IMR-90 (cell line): ENCODE measurements around the gene MPP2. TPM values are rescaled to one million over a fixed set of nuclear protein-coding genes. Genes with fewer than 3 reads are reported as not detected.

Source experiments
- ATAC-seq: fragments of 200-7000 bp; cut with Tn5 transposase; 2 replicates; pipeline ENCODE4 v1.9.1; 2020; ENCODE audit warnings: low read depth, mild to moderate bottlenecking, moderate library complexity
- BruUV-seq: library from RNA; stranded (reverse); fragments of 400-500 nt; replicated peaks from 2 replicates; lab custom pipeline; 2021; lab: Mats Ljungman, UMichigan
- CTCF ChIA-PET: fragments of 300-600 bp; formaldehyde crosslinking; extraction: SDS; loops from one replicate; lab custom pipeline; 2021; ENCODE audit warnings: antibody characterized with exemption; lab: Yijun Ruan, JAX
- POLR2A ChIA-PET: fragments of 300-600 bp; sonication (Branson Sonifier 250); formaldehyde crosslinking; loops from one replicate; lab custom pipeline; 2022; ENCODE audit warnings: antibody characterized with exemption; ENCODE audit not compliant: unreplicated experiment; lab: Charles Lee
- DNase-seq: peaks from one replicate; pipeline ENCODE4 v3.0.0; 2013
- H2AFZ ChIP-seq: replicated peaks from 2 replicates; pipeline ENCODE3; 2013; ENCODE audit warnings: low read length, mild to moderate bottlenecking; ENCODE audit not compliant: poor library complexity
- H2AK5ac ChIP-seq: 2 replicates; pipeline ENCODE4 v1.6.1; 2013; ENCODE audit warnings: low read depth, low read length, inconsistent platforms
- H2AK9ac ChIP-seq: replicated peaks from 2 replicates; pipeline ENCODE3; 2013; ENCODE audit warnings: mild to moderate bottlenecking, low read depth, low read length, moderate library complexity; ENCODE audit not compliant: poor library complexity
- H2BK120ac ChIP-seq: 2 replicates; pipeline ENCODE4 v1.6.1; 2013; ENCODE audit warnings: low read depth, low read length, inconsistent platforms
- H2BK15ac ChIP-seq: 3 replicates; pipeline ENCODE4 v1.6.1; 2013; ENCODE audit warnings: low read depth, low read length, inconsistent platforms
- H2BK20ac ChIP-seq: 2 replicates; pipeline ENCODE4 v1.6.1; 2013; ENCODE audit warnings: low read depth, mild to moderate bottlenecking, inconsistent platforms, low read length, moderate library complexity
- H2BK5ac ChIP-seq: 2 replicates; pipeline ENCODE4 v1.6.1; 2013; ENCODE audit warnings: mild to moderate bottlenecking, low read depth, low read length, inconsistent platforms; ENCODE audit not compliant: poor library complexity, severe bottlenecking
- H3K14ac ChIP-seq: replicated peaks from 2 replicates; pipeline ENCODE4 v1.6.1; 2013; ENCODE audit warnings: low read depth, low read length, inconsistent platforms
- H3K18ac ChIP-seq: 2 replicates; pipeline ENCODE4 v1.6.1; 2013; ENCODE audit warnings: low read depth, low read length, control low read depth
- H3K23ac ChIP-seq: 2 replicates; pipeline ENCODE4 v1.6.1; 2013; ENCODE audit warnings: low read depth, low read length, inconsistent platforms
- H3K27ac ChIP-seq: 2 replicates; pipeline ENCODE4 v1.5.1; 2013; ENCODE audit warnings: mild to moderate bottlenecking, control low read depth, low read length; ENCODE audit not compliant: insufficient read depth
- H3K27me3 ChIP-seq: 2 replicates; pipeline ENCODE4 v1.6.1; 2013; ENCODE audit warnings: low read length; ENCODE audit not compliant: control insufficient read depth, insufficient read depth
- H3K36me3 ChIP-seq: 2 replicates; pipeline ENCODE4 v1.6.1; 2013; ENCODE audit warnings: low read length, mixed read lengths; ENCODE audit not compliant: control insufficient read depth, insufficient read depth
- H3K4ac ChIP-seq: 2 replicates; pipeline ENCODE4 v1.6.1; 2013; ENCODE audit warnings: low read depth, low read length, inconsistent platforms
- H3K4me1 ChIP-seq: 2 replicates; pipeline ENCODE4 v1.6.1; 2013; ENCODE audit warnings: low read length, mixed read lengths; ENCODE audit not compliant: control insufficient read depth, insufficient read depth
- H3K4me2 ChIP-seq: 2 replicates; pipeline ENCODE4 v1.6.1; 2013; ENCODE audit warnings: low read depth, mild to moderate bottlenecking, control low read depth, low read length, moderate library complexity
- H3K4me3 ChIP-seq: 2 replicates; pipeline ENCODE4 v1.5.1; 2013; ENCODE audit warnings: low read depth, mild to moderate bottlenecking, control low read depth, low read length, moderate library complexity; ENCODE audit not compliant: insufficient read depth
- H3K56ac ChIP-seq: 2 replicates; pipeline ENCODE4 v1.6.1; 2013; ENCODE audit warnings: low read length, inconsistent platforms; ENCODE audit not compliant: insufficient read depth; ENCODE audit errors: extremely low read depth
- H3K79me1 ChIP-seq, 2 experiments: 2 replicates each; pipeline ENCODE4 v1.6.1; 2013; ENCODE audit warnings: low read length in 2 of 2, inconsistent platforms in 1 of 2, low read depth in 1 of 2
- H3K9ac ChIP-seq: 2 replicates; pipeline ENCODE4 v1.6.1; 2013; ENCODE audit warnings: low read depth, low read length, control low read depth
- H3K9me1 ChIP-seq: 2 replicates; pipeline ENCODE4 v1.6.1; 2013; ENCODE audit warnings: low read length, inconsistent platforms; ENCODE audit not compliant: insufficient read depth
- H3K9me3 ChIP-seq: 2 replicates; pipeline ENCODE4 v1.6.1; 2013; ENCODE audit warnings: low read length; ENCODE audit not compliant: control insufficient read depth, insufficient read depth
- H4K20me1 ChIP-seq: 2 replicates; pipeline ENCODE4 v1.6.1; 2013; ENCODE audit warnings: low read length, inconsistent platforms; ENCODE audit not compliant: insufficient read depth
- H4K5ac ChIP-seq: 2 replicates; pipeline ENCODE4 v1.6.1; 2013; ENCODE audit warnings: mild to moderate bottlenecking, low read depth, low read length, control low read depth
- H4K8ac ChIP-seq, 2 experiments: 2 replicates each; pipeline ENCODE4 v1.6.1; 2013; ENCODE audit warnings: low read depth in 2 of 2, low read length in 2 of 2, control low read depth in 1 of 2, inconsistent platforms in 1 of 2
- H4K91ac ChIP-seq: 2 replicates; pipeline ENCODE4 v1.6.1; 2013; ENCODE audit warnings: low read depth, low read length, inconsistent platforms; ENCODE audit not compliant: insufficient read depth
- CHD1 ChIP-seq: IDR thresholded peaks from 2 replicates; pipeline ENCODE4 v1.6.1; 2012; ENCODE audit warnings: low read depth, low read length, improper control_type of control experiment
- CTCF ChIP-seq: conservative IDR thresholded peaks from 2 replicates; pipeline ENCODE4 v1.5.1; 2012; ENCODE audit warnings: mild to moderate bottlenecking, low read depth, low read length, improper control_type of control experiment
- FOS ChIP-seq: fragments of 150-350 bp; IDR thresholded peaks from 2 replicates; pipeline ENCODE4 v1.6.1; 2016; ENCODE audit warnings: low read depth, low read length
- MAFK ChIP-seq: IDR thresholded peaks from 2 replicates; pipeline ENCODE4 v1.6.1; 2012; ENCODE audit warnings: low read depth, low read length, improper control_type of control experiment
- MAZ ChIP-seq: IDR thresholded peaks from 2 replicates; pipeline ENCODE4 v1.6.1; 2012; ENCODE audit warnings: low read depth, mild to moderate bottlenecking, low read length, improper control_type of control experiment, moderate library complexity, borderline replicate concordance
- NFE2L2 ChIP-seq: fragments of 150-350 bp; IDR thresholded peaks from 2 replicates; pipeline ENCODE4 v1.6.1; 2016; ENCODE audit warnings: low read depth, mild to moderate bottlenecking, low read length
- POLR2A ChIP-seq: IDR thresholded peaks from 2 replicates; pipeline ENCODE4 v1.6.1; 2012; ENCODE audit warnings: mild to moderate bottlenecking, low read depth, low read length
- RAD21 ChIP-seq: IDR thresholded peaks from 2 replicates; pipeline ENCODE4 v1.6.1; 2012; ENCODE audit warnings: low read length, improper control_type of control experiment
- RCOR1 ChIP-seq: IDR thresholded peaks from 2 replicates; pipeline ENCODE4 v1.6.1; 2012; ENCODE audit warnings: mild to moderate bottlenecking, low read length, improper control_type of control experiment; ENCODE audit not compliant: insufficient replicate concordance
- RFX5 ChIP-seq: IDR thresholded peaks from 2 replicates; pipeline ENCODE4 v1.8.0; 2012; ENCODE audit warnings: low read depth, mild to moderate bottlenecking, low read length, moderate library complexity
- USF2 ChIP-seq: fragments of 150-350 bp; IDR thresholded peaks from 2 replicates; pipeline ENCODE4 v1.6.1; 2017; ENCODE audit warnings: mild to moderate bottlenecking, antibody characterized with exemption, low read length, low read depth
- WGBS, 2 experiments: methylation state at CpG; one replicate each; pipeline versions ENCODE4 v1.1.5 to v1.1.7; 2013; ENCODE audit warnings: missing lambda C conversion rate in 2 of 2; ENCODE audit not compliant: insufficient read length in 1 of 2; ENCODE audit errors: extremely low coverage in 2 of 2; 5-methylcytosine and 5-hydroxymethylcytosine counted together
- dilution Hi-C: fragments of 300-500 bp; cut with HindIII; formaldehyde crosslinking; loops from one replicate; pipeline ENCODE4 v1.14.3; 2018; ENCODE audit warnings: low sequenced_read_pairs; ENCODE audit not compliant: unreplicated experiment
- in situ Hi-C: fragments of 300-500 bp; cut with MboI; formaldehyde crosslinking; loops from 3 replicates; pipeline ENCODE4 v1.14.3; 2019; ENCODE audit warnings: low sequenced_read_pairs, inconsistent platforms, mixed read lengths
- intact Hi-C: fragments of 100-400 bp; cut with micrococcal nuclease; formaldehyde crosslinking; loops from 2 replicates; pipeline ENCODE4 v1.10.0; 2022
- polyA plus RNA-seq, 3 experiments: library from polyadenylated mRNA; depleted of rRNA; stranded (reverse); fragments of >200 nt; gene quantifications; 2 replicates each; pipeline ENCODE4 v1.2.3, GENCODE V29; 2012; ENCODE audit warnings: low replicate concordance in 1 of 3
- total RNA-seq: library from RNA; depleted of rRNA; stranded (reverse); fragments of >200 nt; gene quantifications from 2 replicates; pipeline ENCODE4 v1.2.3, GENCODE V29; 2012

MPP2 gene
- total and polyA plus RNA-seq, 2 of the 4 experiments (the other 2 are of a cell fraction) = 3.2 to 3.8 TPM

GRCh38 chr17:43855061-43855460 lies 52.3 kb downstream of the MPP2 start:
- dilution Hi-C loops = no loop called here
- H3K9me1 ChIP-seq = no peaks in the 10 kb centered on the region
- H2BK5ac ChIP-seq = no peak overlapping the region
- H2BK15ac ChIP-seq = no peak overlapping the region
- ATAC-seq = no peak
- BruUV-seq = no TSS peak
- H2AK9ac ChIP-seq = no peak overlapping the region
- H3K36me3 ChIP-seq = no peaks in the 10 kb centered on the region
- peaks cover 86% of the 10 kb centered on the region for H3K27me3 ChIP-seq
- no peaks in the 10 kb centered on the region for H3K79me1 ChIP-seq
- H3K4me2 ChIP-seq = no peak overlapping the region
- 73% methylated on average over 4 of the region's 9 CpGs; no CpG with 5 or more reads in 1 of the 2 experiments for WGBS, 2 experiments
- H4K20me1 ChIP-seq = no peaks in the 10 kb centered on the region
- no peak for DNase-seq
- H3K4ac ChIP-seq = no peak overlapping the region
- H3K27ac ChIP-seq = no peak overlapping the region
- in situ Hi-C loops = no loop called here
- no peaks in the 10 kb centered on the region for H3K4me1 ChIP-seq
- no peak overlapping the region for H4K8ac ChIP-seq
- H3K9me3 ChIP-seq = no peaks in the 10 kb centered on the region
- H2AFZ ChIP-seq = no peak overlapping the region
- no peak overlapping the region for H2BK20ac ChIP-seq
- H4K5ac ChIP-seq = no peak overlapping the region
- no peak overlapping the region for H3K4me3 ChIP-seq
- intact Hi-C loops = no loop called here
- no peak overlapping the region for H2AK5ac ChIP-seq
- ChIA-PET POLR2A (no interaction called here), CTCF (interaction anchor here (4.2 kb wide), 1 partner anchor 9 kb away, joined by 21 read pairs; no protein-coding TSS in a partner anchor)
- H4K91ac ChIP-seq = no peak overlapping the region
- no peak overlapping the region for H3K18ac ChIP-seq
- no peak overlapping the region for H3K56ac ChIP-seq
- no peak overlapping the region for H3K23ac ChIP-seq
- H3K14ac ChIP-seq = no peak overlapping the region
- TF ChIP-seq FOS (no peak), RFX5 (no peak), POLR2A (no peak), RCOR1 (no peak), USF2 (no peak), MAFK (no peak), RAD21 (no peak), CHD1 (no peak), NFE2L2 (no peak), MAZ (no peak), CTCF (no peak)
- H3K9ac ChIP-seq = no peak overlapping the region
- no peak overlapping the region for H2BK120ac ChIP-seq
